Erythroblast (primary cell): ENCODE data around the gene TLE7.

Source experiments
- DNase-seq, 2 experiments: peaks; one replicate each; lab custom pipeline; 2025; lab: John Stamatoyannopoulos, UW
- GATA1 ChIP-seq: IDR thresholded peaks from 2 replicates; pipeline ENCODE4 v1.6.1; 2011; ENCODE audit warnings: low read depth, mild to moderate bottlenecking, control low read depth, low read length, moderate library complexity
- POLR2A ChIP-seq: IDR thresholded peaks from 2 replicates; pipeline ENCODE4 v1.6.1; 2011; ENCODE audit warnings: mild to moderate bottlenecking, low read length

Gene TLE7

DNA sequence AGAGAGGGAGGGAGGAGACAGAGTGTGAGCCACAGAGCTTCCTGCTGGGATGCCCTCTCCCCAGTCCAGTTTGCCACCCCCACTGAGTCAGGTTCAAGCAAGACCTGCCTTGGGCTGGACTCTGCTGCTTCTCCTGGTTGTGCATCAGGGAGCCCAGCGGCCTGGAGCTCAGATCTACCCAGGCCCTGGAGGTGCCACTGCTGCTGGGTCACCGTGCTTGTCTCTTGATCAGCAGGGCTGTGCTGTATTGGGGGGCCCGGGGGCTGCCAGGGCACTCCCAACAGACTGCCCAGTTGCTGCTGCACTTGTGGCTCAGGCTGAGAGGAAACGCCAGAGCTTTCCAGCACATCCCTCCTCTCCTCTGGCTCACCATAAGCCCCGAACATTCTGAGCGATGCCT lies 8.9 kb downstream of the TLE7 start:
- TF ChIP-seq GATA1 (no peak), POLR2A (no peak)
- DNase-seq = no peak

DNA sequence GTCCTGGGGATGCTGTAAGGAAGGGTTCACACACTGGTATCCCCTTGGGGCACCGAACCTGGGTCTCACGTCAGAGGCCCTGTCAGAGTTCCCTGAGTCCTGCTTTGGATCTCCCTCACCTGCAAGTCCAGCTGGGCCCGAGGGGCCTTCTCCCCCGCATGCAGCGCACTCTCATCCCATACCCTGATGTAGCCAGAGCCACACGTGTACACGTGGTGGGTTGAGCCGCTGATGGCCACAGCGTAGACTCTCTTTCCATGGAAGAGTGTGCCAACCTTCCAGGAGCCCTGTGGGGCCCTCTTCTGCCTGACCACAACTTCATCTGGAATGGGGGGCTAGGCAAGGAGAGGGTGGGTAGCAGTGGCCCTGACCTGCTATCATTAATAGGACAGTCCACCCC lies 9.9 kb downstream of the TLE7 start:
- DNase-seq = no peak
- TF ChIP-seq POLR2A (no peak), GATA1 (no peak)

DNA sequence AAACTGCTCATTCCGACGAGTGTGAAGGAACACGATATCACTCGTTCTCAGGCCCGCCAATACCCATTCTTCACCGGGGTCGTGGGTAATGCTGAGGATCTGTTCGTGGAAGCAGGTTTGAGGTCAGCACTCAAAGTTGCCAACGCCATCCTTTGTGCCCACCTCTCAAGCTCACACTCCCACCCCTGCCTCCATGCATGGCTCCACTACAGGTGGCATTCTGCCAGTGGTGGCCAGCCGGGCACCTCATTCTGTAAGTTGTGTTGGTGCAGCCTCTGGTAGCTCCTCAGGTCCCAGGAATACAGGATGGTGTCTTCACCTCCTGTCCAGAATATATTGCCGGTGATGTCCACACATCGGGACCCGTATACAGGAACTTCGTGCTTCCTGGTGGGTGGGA lies 10.7 kb downstream of the TLE7 start:
- DNase-seq = no peak
- no peak for TF ChIP-seq POLR2A
- no peak for TF ChIP-seq GATA1

DNA sequence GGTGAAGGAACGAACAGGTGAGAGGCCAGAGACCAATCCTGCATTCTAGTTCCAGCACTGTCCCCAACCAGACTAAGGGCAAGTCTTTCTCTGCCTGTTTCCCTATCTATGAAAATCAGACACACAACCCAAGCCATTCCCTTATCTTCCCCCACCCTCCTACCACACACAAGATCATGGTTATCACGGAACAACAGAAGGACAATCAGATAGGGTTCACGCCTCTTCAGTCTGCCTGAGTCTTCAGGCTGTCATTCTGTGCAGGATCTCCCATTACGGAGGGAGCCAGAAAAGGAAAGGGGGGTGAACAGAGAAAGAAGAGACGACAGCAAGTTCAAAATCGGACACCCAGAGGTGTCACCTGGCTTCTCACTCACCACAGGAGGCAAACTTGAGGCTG lies 11.1 kb downstream of the TLE7 start:
- TF ChIP-seq POLR2A = no peak
- TF ChIP-seq GATA1 = peak; percentile 61
- DNase-seq = peak; percentile 75 to 96

DNA sequence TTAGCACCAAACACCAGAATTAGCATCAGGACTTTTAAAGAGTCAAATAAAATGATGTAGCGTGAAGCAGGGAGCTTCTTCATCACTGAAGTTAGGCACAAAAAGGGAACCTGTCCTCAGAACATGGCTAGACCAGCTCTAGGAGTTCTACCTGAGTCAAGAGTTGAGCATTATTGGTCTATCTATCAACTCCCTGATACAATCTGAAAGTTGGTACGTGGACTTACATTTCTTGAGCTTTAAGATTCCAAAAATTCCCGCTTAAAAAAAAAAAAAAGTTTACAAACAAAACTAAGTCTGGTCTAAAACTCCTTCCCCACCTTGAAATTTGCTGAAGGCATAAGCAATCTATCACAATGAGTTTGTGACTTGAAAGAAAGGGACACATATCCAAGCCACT lies 12.3 kb downstream of the TLE7 start:
- TF ChIP-seq POLR2A (no peak), GATA1 (no peak)
- DNase-seq = no peak

DNA sequence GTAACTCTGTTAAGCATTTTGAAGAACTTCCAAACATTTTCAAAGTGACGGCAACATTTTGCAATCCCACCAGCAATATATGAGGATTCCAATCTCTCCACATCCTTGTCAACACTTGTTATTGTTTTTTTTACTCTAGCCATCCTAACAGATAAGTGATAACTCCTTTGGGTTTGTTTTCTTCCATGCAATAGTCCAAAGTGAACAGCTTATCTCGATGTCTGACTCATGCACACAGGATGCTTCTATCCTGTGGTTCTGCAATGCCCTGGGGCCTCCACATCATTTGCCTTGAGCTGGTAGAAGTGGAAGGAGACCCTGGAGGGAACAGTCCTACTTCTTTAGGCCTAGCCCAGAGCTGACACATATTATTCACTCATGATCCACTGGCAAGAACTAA lies 13.0 kb downstream of the TLE7 start:
- DNase-seq = no peak
- TF ChIP-seq GATA1 = no peak
- no peak for TF ChIP-seq POLR2A

DNA sequence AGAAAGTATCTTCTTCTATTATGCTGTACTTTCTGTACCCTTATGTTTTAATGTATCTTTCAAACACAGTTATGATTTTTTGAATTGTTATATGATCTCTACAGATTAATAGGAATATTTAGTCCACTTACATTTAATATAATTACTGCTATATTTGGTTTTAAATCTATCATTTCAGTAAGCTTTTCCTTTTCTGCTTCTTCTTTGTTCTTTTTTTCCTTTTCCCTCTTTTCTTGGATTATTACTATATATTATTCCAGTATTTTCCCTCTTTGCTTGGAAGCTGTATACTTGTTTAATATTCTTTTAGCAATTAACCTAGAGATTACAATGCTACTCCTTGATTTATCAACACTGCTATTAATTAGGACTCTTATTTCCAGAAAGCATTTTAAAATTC lies 13.5 kb downstream of the TLE7 start:
- DNase-seq = no peak
- TF ChIP-seq GATA1 (no peak), POLR2A (no peak)

DNA sequence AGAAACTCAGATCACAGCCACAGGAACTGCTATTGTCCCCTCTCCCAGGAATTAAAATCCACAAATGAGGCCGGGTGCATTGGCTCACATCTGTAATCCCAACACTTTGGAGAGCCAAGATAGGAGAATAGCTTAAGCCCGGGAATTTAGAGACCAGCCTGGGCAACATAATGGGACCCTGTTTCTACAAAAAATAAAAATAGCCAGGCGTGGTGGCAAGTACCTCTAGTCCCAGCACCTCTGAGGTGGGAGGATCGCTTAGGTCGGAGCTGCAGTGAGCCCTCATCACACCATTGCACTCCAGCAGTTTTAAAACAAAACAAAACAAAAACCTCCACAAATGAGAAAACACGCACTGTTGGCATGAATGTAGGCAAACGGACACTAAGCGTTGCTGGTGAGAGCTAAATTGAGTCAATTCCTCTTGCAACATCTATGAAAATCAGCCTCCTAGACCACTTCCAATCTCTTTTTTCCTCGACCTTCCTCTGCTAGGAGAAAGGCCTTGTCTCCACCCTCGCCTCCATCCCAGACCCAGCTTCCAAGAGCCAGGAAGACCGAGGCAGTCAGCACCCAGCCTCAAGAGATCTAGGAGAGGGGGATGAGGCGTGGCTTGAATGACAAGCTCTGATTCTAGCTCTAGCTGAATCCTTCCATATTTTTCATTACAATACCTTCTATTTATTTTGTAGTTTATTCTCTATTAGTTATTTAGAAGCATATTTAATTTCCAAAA lies 14.8 kb downstream of the TLE7 start:
- no peak for DNase-seq
- no peak for TF ChIP-seq POLR2A
- no peak for TF ChIP-seq GATA1

DNA sequence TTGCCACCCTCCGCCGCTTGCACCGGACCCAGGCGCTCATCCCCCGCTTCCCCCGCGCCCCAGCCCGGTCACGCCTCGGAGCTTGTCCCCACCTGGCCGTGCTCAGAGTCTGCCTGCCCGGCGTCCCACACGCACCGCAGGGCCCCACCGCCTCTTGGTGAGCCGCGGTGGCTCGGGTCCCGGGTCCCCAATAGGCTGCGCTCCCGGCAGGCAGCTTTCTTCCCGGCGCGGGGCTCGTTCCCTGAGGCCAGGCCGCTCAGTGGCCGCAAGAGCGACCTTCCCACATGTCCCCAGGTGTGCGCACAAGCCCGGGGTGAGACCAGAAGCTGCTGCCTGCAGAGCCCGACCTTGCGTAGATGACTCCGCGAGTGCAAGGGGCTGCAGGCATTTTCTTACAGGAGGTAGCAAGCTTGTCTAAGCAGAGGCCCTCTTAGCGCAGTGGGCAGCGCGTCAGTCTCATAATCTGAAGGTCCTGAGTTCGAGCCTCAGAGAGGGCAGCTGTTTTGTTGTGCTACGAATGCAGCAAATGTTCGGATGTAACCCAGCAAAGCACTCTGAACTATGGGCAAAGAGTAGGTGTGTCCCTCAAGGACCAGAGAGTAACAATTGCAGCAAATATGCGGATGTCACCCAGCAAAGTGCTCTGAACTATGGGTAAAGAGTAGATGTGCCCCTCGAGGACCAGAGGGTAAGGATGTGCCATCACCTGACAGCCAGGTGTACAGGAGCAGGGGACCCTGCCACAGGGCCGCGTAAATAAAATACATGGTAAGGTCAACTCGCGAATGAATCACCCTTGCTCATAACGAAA lies 15.6 kb downstream of the TLE7 start:
- peak; percentile 71 to 83 for DNase-seq
- TF ChIP-seq POLR2A (no peak), GATA1 (no peak)

DNA sequence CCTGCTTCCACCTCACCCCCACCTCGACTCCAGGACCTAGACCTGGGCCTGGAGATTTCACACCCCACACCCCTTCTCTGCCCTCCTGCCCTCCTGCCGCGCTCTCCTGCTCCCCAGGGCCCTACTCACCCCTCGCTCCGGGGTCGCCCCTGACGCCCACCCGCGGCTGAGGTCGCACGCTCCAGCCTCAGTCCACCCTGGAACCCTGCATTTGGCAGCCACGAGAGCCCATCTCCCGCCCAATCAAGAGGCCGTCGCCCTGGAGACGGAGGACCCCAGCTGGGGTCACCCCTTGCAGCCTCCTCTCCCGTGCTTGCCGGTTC lies 16.1 kb downstream of the TLE7 start:
- no peak for TF ChIP-seq POLR2A
- no peak for TF ChIP-seq GATA1
- DNase-seq = no peak

DNA sequence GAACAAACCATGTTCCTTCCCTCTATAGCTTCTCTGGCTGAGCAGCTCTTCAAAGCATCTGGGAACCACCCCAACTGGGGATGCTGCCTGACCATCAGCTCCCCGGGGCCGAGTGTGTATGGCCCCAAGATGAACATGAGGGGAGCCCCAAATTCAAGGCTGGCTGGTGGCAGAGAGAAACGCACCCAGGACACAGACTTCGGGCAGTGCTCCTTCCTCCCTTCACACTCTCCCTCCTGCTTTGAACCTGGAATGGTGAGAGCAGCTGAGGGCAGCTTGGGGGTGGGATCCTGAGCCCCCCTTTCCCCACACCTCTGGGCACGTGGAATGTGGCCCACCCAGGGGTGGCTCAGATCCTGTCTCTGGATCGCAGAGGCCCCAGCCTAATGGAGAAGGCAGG lies 17.2 kb downstream of the TLE7 start:
- DNase-seq = no peak
- TF ChIP-seq POLR2A (no peak), GATA1 (no peak)

DNA sequence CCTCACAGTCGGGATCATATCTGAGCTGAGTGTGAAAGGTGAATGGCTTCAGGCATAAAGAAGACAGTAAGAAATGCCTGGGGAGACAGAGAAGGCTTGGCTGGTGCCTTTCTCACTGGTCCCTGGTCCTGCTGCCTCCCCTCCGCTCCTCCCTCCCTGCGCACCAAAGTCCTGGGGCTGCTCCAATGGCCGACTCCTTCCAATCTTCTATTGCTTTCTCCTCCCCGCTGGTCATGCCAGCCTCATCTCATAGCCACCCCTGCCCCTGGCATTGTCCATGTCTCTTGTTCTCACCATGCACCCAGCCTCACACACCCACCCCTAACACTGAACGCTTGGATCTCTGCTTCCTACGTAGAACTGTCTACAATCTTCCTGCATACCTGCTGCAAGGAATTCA lies 18.0 kb downstream of the TLE7 start:
- TF ChIP-seq POLR2A (no peak), GATA1 (no peak)
- no peak for DNase-seq

DNA sequence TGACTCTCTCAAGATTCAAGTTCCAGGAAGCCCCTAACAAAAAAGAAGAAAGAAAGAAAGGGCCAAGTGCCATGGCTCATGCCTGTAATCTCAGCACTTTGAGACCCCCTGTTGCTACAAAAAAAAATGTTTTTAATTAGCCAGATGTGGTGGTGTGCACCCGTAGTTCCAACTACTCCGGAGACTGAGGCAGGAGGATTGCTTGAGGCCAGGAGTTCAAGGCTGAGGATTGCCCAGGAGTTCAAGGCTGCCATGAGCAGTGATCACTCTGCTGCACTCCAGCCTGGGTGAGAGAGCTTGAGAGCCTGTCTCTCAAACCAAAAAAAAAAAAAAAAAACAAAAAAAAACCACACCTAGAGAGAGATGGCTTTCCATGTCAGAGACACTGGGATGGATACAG lies 18.8 kb downstream of the TLE7 start:
- DNase-seq = no peak
- TF ChIP-seq POLR2A (no peak), GATA1 (no peak)

DNA sequence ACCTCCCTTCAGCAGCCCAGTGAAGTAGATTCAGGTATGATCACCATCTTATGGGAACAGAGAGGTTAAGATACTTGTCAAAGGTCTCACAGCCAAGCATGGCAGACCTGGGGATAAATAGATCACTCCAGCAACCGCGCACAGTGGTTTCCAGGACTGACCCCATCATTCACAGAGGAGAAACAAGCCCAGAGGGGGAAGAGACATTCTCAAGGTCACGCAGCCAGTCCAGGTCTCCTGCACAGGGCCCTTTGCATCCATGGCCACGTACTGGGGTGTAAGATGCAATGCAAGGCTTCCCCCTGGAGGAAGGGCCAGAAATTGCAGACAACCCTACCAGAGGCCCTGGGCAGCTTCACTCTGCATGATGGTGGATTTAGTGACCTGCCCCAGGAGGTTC lies 19.9 kb downstream of the TLE7 start:
- peak; percentile 56 to 67 for DNase-seq
- no peak for TF ChIP-seq GATA1
- no peak for TF ChIP-seq POLR2A
